HG03521 (cell line): ENCODE data around the gene CYP2C19.
"Not testable (repeated sequence)": the region's sequence is repeated elsewhere in the genome, so short reads cannot be mapped to it uniquely, and the experiment has no call there.

Source experiments
- ATAC-seq: cut with Tn5 transposase; IDR thresholded peaks from one replicate; pipeline ENCODE4 v1.9.1; 2021; ENCODE audit warnings: mild to moderate bottlenecking, moderate library complexity; ENCODE audit not compliant: unreplicated experiment

CYP2C19 gene

DNA sequence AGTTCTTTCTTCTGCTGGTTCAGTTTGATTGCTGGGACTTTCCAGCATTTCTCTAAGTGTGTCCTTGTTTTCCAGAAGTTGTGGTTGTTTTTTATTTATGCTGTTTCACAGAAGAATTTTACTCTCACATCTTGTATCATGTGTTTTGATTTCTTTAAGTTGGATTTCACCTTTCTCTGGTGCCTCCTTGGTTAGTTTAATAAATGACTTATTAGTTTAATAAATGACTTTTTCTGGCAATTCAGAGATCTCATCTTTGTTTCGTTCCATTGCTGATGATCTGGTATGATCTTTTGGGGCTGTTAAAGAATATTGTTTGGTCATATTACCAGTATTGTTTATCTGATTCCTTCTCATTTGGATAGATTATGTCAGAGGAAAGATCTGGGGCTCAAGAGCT is 116.2 kb downstream of the CYP2C19 start:
- ATAC-seq = no peak

DNA sequence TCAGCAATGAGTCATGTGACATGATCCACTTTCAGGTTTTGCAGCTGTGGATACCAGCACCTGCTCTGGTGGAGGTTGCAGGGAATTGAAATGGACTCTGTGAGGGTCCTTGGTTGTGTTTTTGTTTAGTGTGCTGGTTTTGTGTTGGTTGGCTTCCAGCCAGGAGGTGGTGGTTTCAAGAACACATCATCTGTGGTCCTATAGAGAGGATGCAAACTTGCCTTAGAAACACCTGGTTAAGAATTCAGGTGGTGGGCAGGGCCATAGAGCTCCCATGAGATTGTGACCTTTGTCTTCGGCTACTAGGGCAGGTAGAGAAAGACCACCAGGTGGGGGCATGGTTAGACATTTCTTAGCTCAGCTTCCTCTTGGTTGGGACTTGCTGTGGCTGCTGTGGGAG is 116.7 kb downstream of the CYP2C19 start:
- ATAC-seq = no peak

DNA sequence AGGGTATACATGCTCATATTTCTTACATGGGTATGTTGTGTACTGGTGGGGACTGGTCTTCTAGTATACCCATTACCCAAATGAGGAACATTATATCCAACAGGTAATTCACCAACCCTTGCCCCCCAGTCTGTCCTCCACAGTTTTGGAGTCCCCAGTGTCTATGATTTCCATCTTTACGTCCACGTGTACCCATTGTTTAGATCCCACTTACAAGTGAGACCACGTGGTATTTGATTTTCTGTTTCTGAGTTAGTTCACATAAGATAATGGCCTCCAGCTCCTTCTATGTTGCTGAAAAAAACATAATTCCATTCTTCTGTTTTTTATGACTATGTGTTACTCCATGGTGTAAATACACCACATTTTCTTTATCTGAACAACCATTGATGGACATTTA is 126.6 kb downstream of the CYP2C19 start:
- ATAC-seq = no peak

DNA sequence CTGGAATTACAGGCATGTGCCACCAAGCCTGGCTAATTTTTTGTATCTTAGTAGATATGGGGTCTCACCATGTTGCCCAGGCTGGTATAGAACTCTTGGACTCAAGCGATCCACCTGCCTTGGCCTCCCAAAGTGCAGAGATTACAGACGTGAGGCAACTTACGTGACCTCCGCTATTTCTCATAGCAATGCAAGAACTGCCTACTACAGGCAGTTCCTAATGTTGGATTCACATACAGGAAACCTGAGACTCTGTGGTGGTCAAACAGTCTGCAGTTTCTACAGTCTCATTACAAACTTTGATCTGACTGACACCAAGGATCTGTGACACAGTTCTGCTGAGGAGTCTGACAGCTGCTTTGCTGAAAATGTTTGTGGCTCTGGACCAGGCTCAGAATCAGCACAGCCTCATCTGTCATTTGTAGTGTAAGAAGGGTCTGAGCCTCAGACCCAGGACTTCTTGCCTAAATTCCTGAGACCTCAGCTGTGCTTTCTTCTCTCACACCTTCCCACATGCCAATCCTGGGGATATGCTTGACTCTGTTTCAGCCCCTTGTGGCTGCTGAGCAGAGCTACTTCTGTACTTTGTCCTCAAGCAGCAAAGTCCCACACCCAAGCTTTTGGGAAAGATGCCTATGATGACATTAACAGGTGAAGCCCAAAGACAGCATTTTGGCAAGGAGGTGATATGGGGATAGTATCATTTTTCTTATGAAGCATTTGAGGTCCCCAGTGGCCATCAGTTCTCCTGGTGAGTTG is 128.0 kb downstream of the CYP2C19 start:
- no peak for ATAC-seq

DNA sequence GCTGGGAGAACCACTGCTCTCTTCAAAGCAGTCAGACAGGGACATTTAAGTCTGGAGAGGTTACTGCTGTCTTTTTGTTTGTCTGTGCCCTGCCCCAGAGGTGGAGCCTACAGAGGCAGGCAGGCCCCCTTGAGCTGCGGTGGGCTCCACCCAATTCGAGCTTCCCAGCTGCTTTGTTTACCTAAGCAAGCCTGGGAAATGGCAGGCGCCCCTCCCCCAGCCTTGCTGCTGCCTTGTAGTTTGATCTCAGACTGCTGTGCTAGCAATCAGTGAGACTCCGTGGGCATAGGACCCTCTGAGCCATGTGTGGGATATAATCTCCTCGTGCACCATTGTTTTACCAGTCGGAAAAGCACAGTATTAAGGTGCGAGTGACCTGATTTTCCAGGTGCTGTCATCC is 135.9 kb downstream of the CYP2C19 start:
- ATAC-seq = not testable (repeated sequence)

DNA sequence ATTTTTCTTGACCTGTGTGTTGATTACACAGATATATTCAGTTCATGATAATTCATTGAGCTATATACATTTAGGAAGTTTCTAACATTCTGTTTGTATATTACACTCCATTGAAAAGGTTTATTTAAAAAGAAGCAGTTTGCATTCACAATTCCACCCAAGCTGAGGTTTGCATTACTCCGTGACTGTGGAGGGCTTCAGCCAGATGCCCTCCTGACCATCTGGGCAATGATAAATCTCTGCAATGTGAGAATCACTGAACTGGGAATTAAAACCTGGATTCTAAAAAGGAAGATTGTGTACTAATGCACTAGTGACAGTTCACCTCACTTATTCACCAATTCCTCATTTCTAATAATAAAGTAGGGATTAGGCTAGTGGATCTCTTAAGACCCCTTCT is 139.6 kb downstream of the CYP2C19 start:
- ATAC-seq = no peak

DNA sequence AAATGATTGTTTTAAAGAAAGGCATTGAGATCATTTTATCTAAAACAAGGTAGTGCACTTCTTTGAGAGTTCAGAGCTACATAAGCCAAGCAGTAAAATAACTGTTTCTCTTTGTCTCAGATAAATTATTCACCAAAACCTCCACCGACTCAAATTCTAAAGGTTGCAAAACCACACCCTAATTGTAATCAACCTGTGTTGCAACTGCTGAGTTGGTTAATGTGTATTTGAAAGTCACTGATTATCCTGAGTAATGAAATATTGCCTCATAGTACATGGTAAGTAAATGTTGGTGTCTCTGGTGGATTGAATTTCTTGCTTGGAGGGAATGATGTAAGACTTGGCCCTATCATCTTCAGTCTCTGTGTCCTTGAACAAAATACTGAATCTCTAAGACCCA is 140.1 kb downstream of the CYP2C19 start:
- no peak for ATAC-seq
